Activated B cell treated with CpG ODN at 0.5 μM for 24 hours (primary cell): ENCODE measurements around the gene SLC26A11. TPM values are rescaled to one million over a fixed set of nuclear protein-coding genes. Genes with fewer than 3 reads are reported as not detected.

Source experiments
- ATAC-seq: fragments of 200-7000 bp; cut with Tn5 transposase; one replicate; pipeline ENCODE4 v1.10.0; 2021; ENCODE audit warnings: low read depth, mild to moderate bottlenecking, moderate library complexity
- CTCF ChIA-PET: fragments of 350-600 bp; sonication (Branson Sonifier 250); formaldehyde crosslinking; loops from one replicate; lab custom pipeline; 2021; ENCODE audit warnings: antibody characterized with exemption; lab: Charles Lee
- POLR2A ChIA-PET: fragments of 350-600 bp; sonication (Branson Sonifier 250); formaldehyde crosslinking; loops from one replicate; lab custom pipeline; 2021; ENCODE audit warnings: antibody characterized with exemption; lab: Charles Lee
- DNase-seq: peaks from one replicate; pipeline ENCODE4 v3.0.0; 2022
- H3K27ac Mint-ChIP-seq: one replicate; pipeline ENCODE4 v1.8.0; 2020; ENCODE audit warnings: mixed read lengths
- H3K27me3 Mint-ChIP-seq: one replicate; pipeline ENCODE4 v1.8.0; 2021; ENCODE audit warnings: mixed read lengths
- H3K36me3 Mint-ChIP-seq: one replicate; pipeline ENCODE4 v1.8.0; 2021; ENCODE audit warnings: low read depth, mixed read lengths
- H3K4me1 Mint-ChIP-seq: one replicate; pipeline ENCODE4 v1.8.0; 2021; ENCODE audit warnings: mixed read lengths
- H3K4me3 Mint-ChIP-seq: one replicate; pipeline ENCODE4 v1.8.0; 2020; ENCODE audit warnings: mild to moderate bottlenecking, mixed read lengths
- H3K9me3 Mint-ChIP-seq: one replicate; pipeline ENCODE4 v1.8.0; 2020; ENCODE audit warnings: mixed read lengths
- CTCF ChIP-seq: fragments of 200-600 bp; IDR thresholded peaks from one replicate; pipeline ENCODE4 v1.8.0; 2022; ENCODE audit warnings: antibody characterized with exemption, mild to moderate bottlenecking
- intact Hi-C: fragments of 100-400 bp; cut with micrococcal nuclease; formaldehyde crosslinking; loops from one replicate; pipeline ENCODE4 v1.15.1; 2024
- total RNA-seq: library from RNA; stranded (reverse); gene quantifications from 2 replicates; pipeline ENCODE4 v1.2.3, GENCODE V29; 2022

The SLC26A11 gene
- total RNA-seq, 1 donor from 2014 or later = 8.4 TPM

GRCh38 chr17:80216473-80217456 lies 3.5 kb upstream of the SLC26A11 start:
- Mint-ChIP-seq H3K4me1 (peaks cover 26% of the 10 kb centered on the region), H3K36me3 (peaks cover 38% of the 10 kb centered on the region), H3K27me3 (no peaks in the 10 kb centered on the region), H3K4me3 (no peak overlapping the region), H3K27ac (no peak overlapping the region), H3K9me3 (no peaks in the 10 kb centered on the region)
- no peak for DNase-seq
- intact Hi-C loops = no loop called here
- TF ChIP-seq CTCF = no peak
- no peak for ATAC-seq
- ChIA-PET POLR2A (no interaction called here), CTCF (no interaction called here)

- peaks cover 34% of the 10 kb centered on the region for H3K36me3 Mint-ChIP-seq
- CTCF ChIA-PET = interaction anchor here (2.8 kb wide), 1 partner anchor 22 kb away, joined by 10 read pairs; no protein-coding TSS in a partner anchor
- H3K27me3 Mint-ChIP-seq = no peaks in the 10 kb centered on the region
- POLR2A ChIA-PET = interaction anchor here (0.6 to 2.0 kb wide), 3 partner anchors 41 to 60 kb away, joined by 3 to 17 read pairs (median 9); no protein-coding TSS in a partner anchor
- no peak for DNase-seq
- ATAC-seq = no peak
- H3K4me3 Mint-ChIP-seq = no peak overlapping the region
- intact Hi-C loops = loop anchor here (2.0 kb wide), 1 partner anchor 35 kb away; no protein-coding TSS in a partner anchor
- no peaks in the 10 kb centered on the region for H3K9me3 Mint-ChIP-seq
- H3K27ac Mint-ChIP-seq = no peak overlapping the region
- no peak for TF ChIP-seq CTCF
- H3K4me1 Mint-ChIP-seq = peaks cover 26% of the 10 kb centered on the region
Observed at GRCh38 chr17:80217703-80218362, 2.4 kb upstream of the SLC26A11 start.

GRCh38 chr17:80218391-80218790 lies 1.8 kb upstream of the SLC26A11 start:
- Mint-ChIP-seq H3K4me3 (peak overlapping the region; percentile 90), H3K4me1 (peaks cover 21% of the 10 kb centered on the region), H3K27me3 (no peaks in the 10 kb centered on the region), H3K36me3 (peaks cover 32% of the 10 kb centered on the region), H3K9me3 (no peaks in the 10 kb centered on the region), H3K27ac (no peak overlapping the region)
- no peak for DNase-seq
- ChIA-PET CTCF (interaction anchor here (2.8 kb wide), 1 partner anchor 22 kb away, joined by 10 read pairs; no protein-coding TSS in a partner anchor), POLR2A (interaction anchor here (0.6 to 2.0 kb wide), 5 partner anchors 19 to 361 kb away, joined by 3 to 17 read pairs (median 6); no protein-coding TSS in a partner anchor)
- ATAC-seq = no peak
- no peak for TF ChIP-seq CTCF
- intact Hi-C loops = loop anchor here (2.0 kb wide), 1 partner anchor 34 kb away; no protein-coding TSS in a partner anchor

- ChIA-PET CTCF (interaction anchor here (0.7 to 2.8 kb wide), 2 partner anchors 23 to 34 kb away, joined by 3 to 10 read pairs; no protein-coding TSS in a partner anchor), POLR2A (interaction anchor here (0.7 to 2.0 kb wide), 6 partner anchors 20 to 362 kb away, joined by 5 to 17 read pairs (median 6); partner anchors contain the start of gene RNF213)
- no peaks in the 10 kb centered on the region for H3K9me3 Mint-ChIP-seq
Observed at GRCh38 chr17:80219013-80219762, 1.0 kb upstream of the SLC26A11 start.

More at GRCh38 chr17:80219013-80219762, 1.0 kb upstream of the SLC26A11 start:
- intact Hi-C loops = loop anchor here (1.0 to 2.0 kb wide), 3 partner anchors 34 to 72 kb away; partner anchors contain the start of gene EIF4A3
- H3K27ac Mint-ChIP-seq = peak overlapping the region; percentile 92
- DNase-seq (peak; percentile 75), ATAC-seq (peak; percentile 89)
- TF ChIP-seq CTCF = no peak
- H3K4me1 Mint-ChIP-seq = peaks cover 20% of the 10 kb centered on the region
- H3K27me3 Mint-ChIP-seq = no peaks in the 10 kb centered on the region
- peaks cover 32% of the 10 kb centered on the region for H3K36me3 Mint-ChIP-seq
- H3K4me3 Mint-ChIP-seq = peak overlapping the region; percentile 90
